Natural killer cell (primary cell): ENCODE results near the gene CD8B2. TPM values are rescaled to one million over a fixed set of nuclear protein-coding genes. Genes with fewer than 3 reads are reported as not detected.
"Not testable (repeated sequence)": the region's sequence is repeated elsewhere in the genome, so short reads cannot be mapped to it uniquely, and the experiment has no call there.

Source experiments
- ATAC-seq, 3 donors: fragments of 150-1000 bp in 2 of 3; fragments of 200-7000 bp in 1 of 3; cut with Tn5 transposase; 1 replicate in 1 of 3; 2 replicates in 2 of 3; pipeline ENCODE4 v1.10.0; 2021; ENCODE audit warnings: mild to moderate bottlenecking in 2 of 3, moderate library complexity in 2 of 3
- DNase-seq, 2 donors: peaks; one replicate each; pipeline versions ENCODE4 v3.0.0 to v3.0.0-alpha.2; 2013 to 2021; ENCODE audit warnings: mixed read lengths in 1 of 2
- H3K27ac ChIP-seq: one replicate; pipeline ENCODE4 v1.5.1; 2013; ENCODE audit warnings: mild to moderate bottlenecking, low read length
- H3K27me3 ChIP-seq: one replicate; pipeline ENCODE4 v1.6.1; 2013; ENCODE audit warnings: low read length; ENCODE audit not compliant: control insufficient read depth, insufficient read depth
- H3K36me3 ChIP-seq: one replicate; pipeline ENCODE4 v1.6.1; 2013; ENCODE audit warnings: low read length; ENCODE audit not compliant: control insufficient read depth, insufficient read depth
- H3K4me1 ChIP-seq: one replicate; pipeline ENCODE4 v1.6.1; 2013; ENCODE audit warnings: low read length; ENCODE audit not compliant: control insufficient read depth, insufficient read depth
- H3K4me3 ChIP-seq: one replicate; pipeline ENCODE4 v1.5.1; 2013; ENCODE audit warnings: low read length
- H3K9me3 ChIP-seq: one replicate; pipeline ENCODE4 v1.6.1; 2013; ENCODE audit warnings: low read length; ENCODE audit not compliant: control insufficient read depth, insufficient read depth
- H3K27ac Mint-ChIP-seq, 2 donors: one replicate each; pipeline ENCODE4 v1.8.0; 2022; ENCODE audit warnings: mild to moderate bottlenecking in 2 of 2, mixed read lengths in 2 of 2, moderate library complexity in 1 of 2
- H3K27me3 Mint-ChIP-seq, 2 donors: one replicate each; pipeline ENCODE4 v1.8.0; 2022; ENCODE audit warnings: low read depth in 2 of 2, mixed read lengths in 2 of 2
- H3K36me3 Mint-ChIP-seq: one replicate; pipeline ENCODE4 v1.8.0; 2022; ENCODE audit warnings: mixed read lengths
- H3K4me1 Mint-ChIP-seq, 2 donors: one replicate each; pipeline ENCODE4 v1.8.0; 2022; ENCODE audit warnings: mixed read lengths in 2 of 2
- H3K4me3 Mint-ChIP-seq: one replicate; pipeline ENCODE4 v1.8.0; 2022; ENCODE audit warnings: mild to moderate bottlenecking, moderate library complexity, mixed read lengths
- H3K9me3 Mint-ChIP-seq, 2 donors: one replicate each; pipeline ENCODE4 v1.8.0; 2022; ENCODE audit warnings: mixed read lengths in 2 of 2
- WGBS: methylation state at CpG from one replicate; pipeline ENCODE4 v1.1.7; 2013; ENCODE audit warnings: missing lambda C conversion rate; ENCODE audit not compliant: insufficient coverage; 5-methylcytosine and 5-hydroxymethylcytosine counted together
- intact Hi-C: fragments of 100-400 bp; cut with micrococcal nuclease; formaldehyde crosslinking; loops from one replicate; pipeline ENCODE4 v1.14.2; 2022
- total RNA-seq, 4 donors: library from RNA; stranded (reverse); fragments of 120-200 nt in 1 of 4; gene quantifications; one replicate each; pipeline versions ENCODE4 v1.2.3 to v1.2.4, GENCODE V29; 2013 to 2022

The CD8B2 gene
- total RNA-seq, 3 donors from 2014 or later (not counting 1 experiment from before 2014, with no cell fraction given), result 0.36 to 1.0 (median 0.49) TPM

DNA sequence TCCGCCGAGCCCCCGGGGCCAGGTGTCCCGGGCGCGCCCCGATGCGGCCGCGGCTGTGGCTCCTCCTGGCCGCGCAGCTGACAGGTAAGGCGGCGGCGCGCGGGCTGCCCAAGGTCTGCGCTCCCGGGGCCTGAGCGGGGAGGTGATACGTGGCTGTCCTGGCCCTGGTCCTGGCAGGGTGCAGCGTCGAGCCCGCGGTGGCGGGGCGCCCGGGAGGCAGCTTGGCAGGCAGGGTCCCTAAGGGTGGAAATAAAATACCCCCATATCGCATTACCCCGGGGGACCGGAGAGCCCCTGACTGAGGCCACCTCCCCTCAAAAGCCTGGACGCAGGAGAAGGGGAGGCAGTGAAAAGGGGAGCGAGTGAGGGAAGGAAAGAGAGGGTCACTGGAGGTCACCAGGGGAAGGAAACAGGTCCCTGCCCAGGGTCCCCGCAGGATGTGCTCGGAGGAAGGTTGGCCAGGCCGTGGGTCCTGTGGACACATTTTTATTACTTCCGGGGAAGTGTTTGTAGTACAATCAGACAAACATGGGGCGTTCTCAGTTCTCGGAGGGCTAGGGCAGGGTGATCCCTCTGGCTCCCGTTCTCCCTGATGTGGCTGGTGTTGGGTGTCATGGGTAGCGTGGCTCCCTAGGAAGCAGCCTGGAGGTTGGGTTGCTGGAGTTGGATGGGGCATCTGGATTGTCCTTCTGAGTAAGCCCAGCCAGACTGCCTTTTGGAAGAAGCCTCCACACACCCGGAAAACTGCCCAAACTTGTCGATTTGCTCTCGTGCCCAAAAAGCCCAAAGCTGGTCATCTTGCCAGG lies 425 bp downstream of the CD8B2 start:
- H3K4me3 ChIP-seq, H3K9me3 ChIP-seq, H3K9me3 Mint-ChIP-seq, ATAC-seq, H3K27ac ChIP-seq, H3K36me3 ChIP-seq, H3K4me1 ChIP-seq, H3K4me1 Mint-ChIP-seq, H3K4me3 Mint-ChIP-seq, H3K27me3 Mint-ChIP-seq, intact Hi-C loops, H3K36me3 Mint-ChIP-seq, DNase-seq, H3K27me3 ChIP-seq, H3K27ac Mint-ChIP-seq: not testable (repeated sequence)
- 19% methylated on average over 42 of the region's 44 CpGs for WGBS

DNA sequence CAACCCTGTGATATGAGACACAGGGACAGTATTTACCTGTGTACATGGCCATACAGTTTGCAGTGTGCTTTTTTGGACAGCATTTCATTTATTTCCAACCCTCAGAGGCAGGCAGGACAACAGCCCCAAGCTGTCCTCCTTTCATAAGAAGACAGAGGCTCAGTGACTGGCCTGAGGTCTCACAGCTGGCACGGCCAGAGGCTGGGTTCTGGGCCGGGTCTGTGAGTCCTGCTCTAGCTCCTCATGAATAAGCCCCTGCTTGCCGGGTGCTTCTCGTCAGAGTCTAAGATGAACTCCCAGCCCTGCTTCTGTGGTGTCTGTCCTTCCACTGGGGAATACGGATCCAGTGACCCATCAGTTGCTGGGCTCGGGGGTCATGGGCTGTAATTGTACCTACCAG lies 2.5 kb downstream of the CD8B2 start:
- H3K27ac ChIP-seq, H3K27me3 ChIP-seq, ATAC-seq, H3K4me3 Mint-ChIP-seq, H3K4me3 ChIP-seq, H3K36me3 Mint-ChIP-seq, intact Hi-C loops, H3K36me3 ChIP-seq, H3K4me1 Mint-ChIP-seq, H3K27me3 Mint-ChIP-seq, DNase-seq, H3K9me3 ChIP-seq, H3K4me1 ChIP-seq, H3K27ac Mint-ChIP-seq, H3K9me3 Mint-ChIP-seq: not testable (repeated sequence)
- WGBS, result 75% methylated on average over 5 of the region's 6 CpGs

DNA sequence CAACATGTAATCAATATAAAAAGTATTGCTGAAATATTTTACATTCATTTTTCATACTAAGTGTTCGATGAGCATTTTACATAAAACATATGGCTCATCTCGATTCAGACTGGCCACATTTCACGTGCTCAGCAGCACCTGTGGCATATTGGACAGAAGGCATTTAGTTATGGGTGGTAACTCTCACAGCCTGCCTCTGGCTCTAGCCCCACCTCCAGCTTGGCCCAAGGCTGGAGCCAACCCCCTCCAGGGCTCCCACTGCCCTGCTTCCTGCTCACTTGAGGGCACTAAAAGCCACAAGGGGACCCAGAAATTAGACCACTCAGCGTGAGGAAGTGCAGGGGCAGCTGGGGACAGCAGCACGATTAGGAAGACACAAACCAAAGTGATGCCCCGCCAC lies 5.2 kb downstream of the CD8B2 start:
- H3K9me3 Mint-ChIP-seq, H3K4me1 Mint-ChIP-seq, H3K4me3 Mint-ChIP-seq, H3K9me3 ChIP-seq, intact Hi-C loops, H3K36me3 ChIP-seq, H3K36me3 Mint-ChIP-seq, H3K4me1 ChIP-seq, H3K27ac ChIP-seq, H3K27ac Mint-ChIP-seq, H3K27me3 Mint-ChIP-seq, ATAC-seq, H3K4me3 ChIP-seq, H3K27me3 ChIP-seq, DNase-seq: not testable (repeated sequence)
- WGBS, result 25% methylated on average over 3 of the region's 6 CpGs

GRCh38 chr2:106492913-106493312 lies 5.7 kb downstream of the CD8B2 start:
- H3K9me3 Mint-ChIP-seq, H3K36me3 ChIP-seq, intact Hi-C loops, H3K27me3 ChIP-seq, H3K9me3 ChIP-seq, H3K27me3 Mint-ChIP-seq, DNase-seq, H3K27ac Mint-ChIP-seq, H3K4me1 ChIP-seq, ATAC-seq, H3K36me3 Mint-ChIP-seq, H3K27ac ChIP-seq, H3K4me1 Mint-ChIP-seq, H3K4me3 ChIP-seq, H3K4me3 Mint-ChIP-seq: not testable (repeated sequence)
- 63% methylated on average over 4 of the region's 6 CpGs for WGBS

DNA sequence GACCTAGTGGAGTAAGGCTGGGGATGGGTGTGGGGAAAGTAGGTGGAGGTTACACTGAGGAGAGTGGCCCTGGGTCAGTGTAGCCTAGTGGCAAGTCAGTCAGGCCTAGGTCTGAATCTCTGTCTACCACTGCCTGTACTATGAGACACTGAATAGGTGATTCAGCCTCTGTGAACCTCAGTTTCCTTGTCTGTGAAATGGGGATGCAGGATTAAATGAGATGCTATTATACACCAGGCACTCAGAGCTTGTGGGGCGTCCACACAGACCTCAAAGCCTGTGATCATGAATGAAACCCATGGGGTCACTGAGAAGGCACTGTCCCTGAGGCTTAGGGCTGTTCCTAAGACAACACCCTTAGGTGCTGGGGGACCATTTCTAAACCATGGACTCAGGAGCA lies 11.4 kb downstream of the CD8B2 start:
- H3K4me3 ChIP-seq, H3K9me3 Mint-ChIP-seq, H3K4me1 Mint-ChIP-seq, H3K36me3 Mint-ChIP-seq, H3K36me3 ChIP-seq, H3K27me3 ChIP-seq, DNase-seq, H3K4me3 Mint-ChIP-seq, H3K9me3 ChIP-seq, H3K27me3 Mint-ChIP-seq, H3K27ac Mint-ChIP-seq, H3K27ac ChIP-seq, ATAC-seq, H3K4me1 ChIP-seq, intact Hi-C loops: not testable (repeated sequence)
- 96% methylated on average over 1 of the region's 1 CpG for WGBS

- DNase-seq, H3K27me3 Mint-ChIP-seq, H3K4me3 Mint-ChIP-seq, H3K9me3 Mint-ChIP-seq, H3K4me1 Mint-ChIP-seq, H3K9me3 ChIP-seq, ATAC-seq, H3K27ac Mint-ChIP-seq, H3K27me3 ChIP-seq, H3K36me3 Mint-ChIP-seq, intact Hi-C loops, H3K4me3 ChIP-seq, H3K4me1 ChIP-seq, H3K27ac ChIP-seq, H3K36me3 ChIP-seq: not testable (repeated sequence)
- WGBS, result no CpG with 5 or more reads among the region's 7 CpGs
Measured at GRCh38 chr2:106500350-106500749, 13.2 kb downstream of the CD8B2 start.

DNA sequence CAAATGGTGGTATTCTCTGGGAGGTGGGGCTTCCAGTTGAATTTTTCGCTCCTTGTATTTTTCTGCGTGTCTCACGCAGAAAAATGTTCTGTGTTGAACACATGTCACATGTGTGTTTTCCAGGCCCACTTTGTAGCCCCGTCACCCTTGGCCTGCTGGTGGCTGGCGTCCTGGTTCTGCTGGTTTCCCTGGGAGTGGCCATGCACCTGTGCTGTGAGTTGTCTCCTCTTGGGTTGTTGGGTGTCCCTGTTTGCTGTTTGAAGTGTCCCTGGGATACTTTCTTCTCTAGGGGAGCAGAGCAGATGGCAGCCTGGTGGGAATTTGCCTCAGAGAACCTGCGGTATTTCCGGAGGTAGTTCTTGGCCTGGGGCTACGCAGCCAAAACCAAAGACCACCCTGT lies 15.2 kb downstream of the CD8B2 start:
- ATAC-seq, H3K27me3 Mint-ChIP-seq, H3K9me3 Mint-ChIP-seq, H3K27me3 ChIP-seq, intact Hi-C loops, H3K27ac Mint-ChIP-seq, H3K4me3 ChIP-seq, H3K4me1 ChIP-seq, DNase-seq, H3K4me3 Mint-ChIP-seq, H3K27ac ChIP-seq, H3K4me1 Mint-ChIP-seq, H3K36me3 ChIP-seq, H3K36me3 Mint-ChIP-seq, H3K9me3 ChIP-seq: not testable (repeated sequence)
- WGBS, result 96% methylated on average over 6 of the region's 8 CpGs

- WGBS, result 87% methylated on average over 6 of the region's 11 CpGs
- H3K9me3 ChIP-seq, H3K36me3 Mint-ChIP-seq, H3K27ac Mint-ChIP-seq, H3K36me3 ChIP-seq, H3K4me1 ChIP-seq, DNase-seq, ATAC-seq, H3K27me3 Mint-ChIP-seq, H3K27me3 ChIP-seq, H3K4me3 Mint-ChIP-seq, H3K9me3 Mint-ChIP-seq, H3K27ac ChIP-seq, H3K4me3 ChIP-seq, H3K4me1 Mint-ChIP-seq, intact Hi-C loops: not testable (repeated sequence)
Measured at GRCh38 chr2:106504192-106504591, 17.0 kb downstream of the CD8B2 start.
